HEK293 (cell line): ENCODE measurements around the gene SCNN1A.

Experiments
- BCL6B ChIP-seq: fragments of 450-650 bp; formaldehyde crosslinking; IDR thresholded peaks from 2 replicates; pipeline ENCODE4 v1.5.1; 2017; ENCODE audit warnings: missing biosample characterization, missing genetic modification characterization
- EGR2 ChIP-seq: fragments of 450-650 bp; formaldehyde crosslinking; IDR thresholded peaks from 2 replicates; pipeline ENCODE4 v1.5.1; 2016; ENCODE audit warnings: low read depth, missing biosample characterization, missing genetic modification characterization
- MZF1 ChIP-seq: fragments of 450-650 bp; formaldehyde crosslinking; IDR thresholded peaks from 2 replicates; pipeline ENCODE4 v1.5.1; 2017; ENCODE audit warnings: missing biosample characterization, missing genetic modification characterization, borderline replicate concordance
- OSR2 ChIP-seq: fragments of 450-650 bp; formaldehyde crosslinking; IDR thresholded peaks from 2 replicates; pipeline ENCODE4 v1.5.1; 2016; ENCODE audit warnings: missing biosample characterization, missing genetic modification characterization
- PBX3 ChIP-seq: sonication (generic); formaldehyde crosslinking; IDR thresholded peaks from 2 replicates; pipeline ENCODE4 v1.8.1; 2022; ENCODE audit warnings: mild to moderate bottlenecking, moderate library complexity, missing genetic modification reagents
- RBAK ChIP-seq: fragments of 450-650 bp; formaldehyde crosslinking; IDR thresholded peaks from 2 replicates; pipeline ENCODE4 v1.5.1; 2016; ENCODE audit warnings: missing biosample characterization, missing genetic modification characterization
- TRIM28 ChIP-seq: IDR thresholded peaks from 2 replicates; pipeline ENCODE4 v1.6.1; 2011; ENCODE audit warnings: low read length, control low read depth, borderline replicate concordance
- ZBTB26 ChIP-seq: fragments of 450-650 bp; formaldehyde crosslinking; optimal IDR thresholded peaks from 2 replicates; pipeline ENCODE3; 2016; ENCODE audit warnings: missing biosample characterization, mild to moderate bottlenecking, missing genetic modification characterization
- ZFP37 ChIP-seq: fragments of 450-650 bp; formaldehyde crosslinking; IDR thresholded peaks from 2 replicates; pipeline ENCODE4 v1.5.1; 2016; ENCODE audit warnings: missing biosample characterization, missing genetic modification characterization
- ZNF112 ChIP-seq: fragments of 450-650 bp; formaldehyde crosslinking; IDR thresholded peaks from 2 replicates; pipeline ENCODE4 v1.5.0; 2017; ENCODE audit warnings: missing biosample characterization, missing genetic modification characterization
- ZNF132 ChIP-seq: fragments of 450-650 bp; formaldehyde crosslinking; IDR thresholded peaks from 2 replicates; pipeline ENCODE4 v1.5.1; 2017; ENCODE audit warnings: missing biosample characterization, missing genetic modification characterization, borderline replicate concordance
- ZNF157 ChIP-seq: fragments of 450-650 bp; formaldehyde crosslinking; IDR thresholded peaks from 2 replicates; pipeline ENCODE4 v1.5.1; 2016; ENCODE audit warnings: missing biosample characterization, missing genetic modification characterization
- ZNF16 ChIP-seq: fragments of 450-650 bp; formaldehyde crosslinking; IDR thresholded peaks from 2 replicates; pipeline ENCODE4 v1.5.1; 2016; ENCODE audit warnings: low read depth, missing biosample characterization, missing genetic modification characterization
- ZNF174 ChIP-seq: fragments of 450-650 bp; formaldehyde crosslinking; IDR thresholded peaks from 2 replicates; pipeline ENCODE4 v1.5.0; 2017; ENCODE audit warnings: missing biosample characterization, mild to moderate bottlenecking, missing genetic modification characterization
- ZNF24 ChIP-seq: fragments of 450-650 bp; formaldehyde crosslinking; IDR thresholded peaks from 2 replicates; pipeline ENCODE4 v1.5.1; 2016; ENCODE audit warnings: missing biosample characterization, missing genetic modification characterization
- ZNF26 ChIP-seq: fragments of 450-650 bp; formaldehyde crosslinking; IDR thresholded peaks from 2 replicates; pipeline ENCODE4 v1.5.1; 2016; ENCODE audit warnings: missing biosample characterization, missing genetic modification characterization
- ZNF302 ChIP-seq: fragments of 450-650 bp; formaldehyde crosslinking; IDR thresholded peaks from 2 replicates; pipeline ENCODE4 v1.5.1; 2016; ENCODE audit warnings: missing biosample characterization, missing genetic modification characterization, low read depth
- ZNF324 ChIP-seq: fragments of 450-650 bp; formaldehyde crosslinking; IDR thresholded peaks from 2 replicates; pipeline ENCODE4 v1.5.1; 2016; ENCODE audit warnings: missing biosample characterization, missing genetic modification characterization
- ZNF341 ChIP-seq: fragments of 450-650 bp; formaldehyde crosslinking; IDR thresholded peaks from 2 replicates; pipeline ENCODE4; 2016; ENCODE audit warnings: low read depth, missing biosample characterization, missing genetic modification characterization
- ZNF449 ChIP-seq: fragments of 450-650 bp; formaldehyde crosslinking; IDR thresholded peaks from 2 replicates; pipeline ENCODE4 v1.5.1; 2017; ENCODE audit warnings: missing biosample characterization, mild to moderate bottlenecking, missing genetic modification characterization, moderate library complexity
- ZNF529 ChIP-seq: fragments of 450-650 bp; formaldehyde crosslinking; IDR thresholded peaks from 2 replicates; pipeline ENCODE4 v1.5.1; 2017; ENCODE audit warnings: missing genetic modification characterization, missing biosample characterization; ENCODE audit not compliant: insufficient replicate concordance
- ZNF580 ChIP-seq: fragments of 450-650 bp; formaldehyde crosslinking; IDR thresholded peaks from 2 replicates; pipeline ENCODE4 v1.5.1; 2016; ENCODE audit warnings: missing biosample characterization, missing genetic modification characterization
- ZNF596 ChIP-seq: fragments of 450-650 bp; IDR thresholded peaks from 2 replicates; pipeline ENCODE4 v1.5.0; 2018; ENCODE audit warnings: missing biosample characterization, mild to moderate bottlenecking, missing genetic modification characterization, moderate library complexity
- ZNF624 ChIP-seq: fragments of 450-650 bp; formaldehyde crosslinking; IDR thresholded peaks from 2 replicates; pipeline ENCODE4 v1.5.1; 2017; ENCODE audit warnings: missing biosample characterization, missing genetic modification characterization
- ZNF626 ChIP-seq: fragments of 450-650 bp; sonication (Bioruptor Pico); formaldehyde crosslinking; IDR thresholded peaks from 2 replicates; pipeline ENCODE4 v1.5.1; 2018; ENCODE audit warnings: missing biosample characterization, missing genetic modification characterization, inconsistent platforms
- ZNF658 ChIP-seq: fragments of 450-650 bp; formaldehyde crosslinking; IDR thresholded peaks from 2 replicates; pipeline ENCODE4; 2016; ENCODE audit warnings: missing biosample characterization, missing genetic modification characterization
- ZNF670 ChIP-seq: fragments of 450-650 bp; formaldehyde crosslinking; IDR thresholded peaks from 2 replicates; pipeline ENCODE4 v1.5.1; 2016; ENCODE audit warnings: missing biosample characterization, missing genetic modification characterization, low read depth
- ZNF701 ChIP-seq: fragments of 450-650 bp; formaldehyde crosslinking; IDR thresholded peaks from 2 replicates; pipeline ENCODE4 v1.5.1; 2016; ENCODE audit warnings: missing biosample characterization, missing genetic modification characterization
- ZNF768 ChIP-seq: fragments of 450-650 bp; formaldehyde crosslinking; IDR thresholded peaks from 2 replicates; pipeline ENCODE4 v1.5.1; 2018; ENCODE audit warnings: missing biosample characterization, mild to moderate bottlenecking, missing genetic modification characterization
- ZSCAN18 ChIP-seq: fragments of 450-650 bp; formaldehyde crosslinking; IDR thresholded peaks from 2 replicates; pipeline ENCODE4 v1.5.1; 2016; ENCODE audit warnings: missing biosample characterization, missing genetic modification characterization
- ZSCAN30 ChIP-seq: fragments of 450-650 bp; IDR thresholded peaks from 2 replicates; pipeline ENCODE4 v1.5.1; 2018; ENCODE audit warnings: missing biosample characterization, mild to moderate bottlenecking, missing genetic modification characterization, moderate library complexity

SCNN1A gene

GRCh38 chr12:6407236-6407954, 32.0 kb upstream of the SCNN1A start (continued):
- TF ChIP-seq ZFP37 (tag by site-specific recombination) (0 out of 2 replicates have a peak, but pooled peaks have one; percentile 73), ZNF449 (tag by site-specific recombination) (no peak), ZNF341 (tag by site-specific recombination) (no peak), ZNF174 (tag by site-specific recombination) (no peak), OSR2 (tag by site-specific recombination) (no peak), EGR2 (tag by site-specific recombination) (no peak), ZNF26 (no peak), ZNF768 (tag by site-specific recombination) (no peak), ZNF624 (no peak), ZNF112 (tag by site-specific recombination) (no peak), ZNF302 (tag by site-specific recombination) (no peak), ZSCAN30 (no peak), ZNF596 (tag by site-specific recombination) (no peak), ZNF132 (tag by site-specific recombination) (no peak), ZNF16 (no peak), ZSCAN18 (tag by site-specific recombination) (no peak), ZNF157 (tag by site-specific recombination) (no peak), ZNF24 (tag by site-specific recombination) (no peak), TRIM28 (no peak), ZNF701 (tag by site-specific recombination) (no peak), ZNF324 (tag by site-specific recombination) (no peak), ZNF658 (tag by site-specific recombination) (no peak), ZNF580 (0 out of 2 replicates have a peak, but pooled peaks have one; percentile 56), PBX3 (CRISPR knock-in tag) (no peak), RBAK (peak; percentile 70; the same call in 1 of the 2 replicates), ZBTB26 (tag by site-specific recombination) (no peak), ZNF670 (tag by site-specific recombination) (no peak), BCL6B (tag by site-specific recombination) (no peak), MZF1 (tag by site-specific recombination) (no peak; the same call in 1 of the 2 replicates), ZNF626 (tag by site-specific recombination) (no peak), ZNF529 (tag by site-specific recombination) (peak; percentile 43)
